NCI-H2171 treated with DMSO at 0.1 percent for 48 hours (cell line): ENCODE measurements around the gene TNS1.

Experiments used
- DNase-seq: peaks from one replicate; lab custom pipeline; 2025; lab: John Stamatoyannopoulos, UW

TNS1 gene

DNA sequence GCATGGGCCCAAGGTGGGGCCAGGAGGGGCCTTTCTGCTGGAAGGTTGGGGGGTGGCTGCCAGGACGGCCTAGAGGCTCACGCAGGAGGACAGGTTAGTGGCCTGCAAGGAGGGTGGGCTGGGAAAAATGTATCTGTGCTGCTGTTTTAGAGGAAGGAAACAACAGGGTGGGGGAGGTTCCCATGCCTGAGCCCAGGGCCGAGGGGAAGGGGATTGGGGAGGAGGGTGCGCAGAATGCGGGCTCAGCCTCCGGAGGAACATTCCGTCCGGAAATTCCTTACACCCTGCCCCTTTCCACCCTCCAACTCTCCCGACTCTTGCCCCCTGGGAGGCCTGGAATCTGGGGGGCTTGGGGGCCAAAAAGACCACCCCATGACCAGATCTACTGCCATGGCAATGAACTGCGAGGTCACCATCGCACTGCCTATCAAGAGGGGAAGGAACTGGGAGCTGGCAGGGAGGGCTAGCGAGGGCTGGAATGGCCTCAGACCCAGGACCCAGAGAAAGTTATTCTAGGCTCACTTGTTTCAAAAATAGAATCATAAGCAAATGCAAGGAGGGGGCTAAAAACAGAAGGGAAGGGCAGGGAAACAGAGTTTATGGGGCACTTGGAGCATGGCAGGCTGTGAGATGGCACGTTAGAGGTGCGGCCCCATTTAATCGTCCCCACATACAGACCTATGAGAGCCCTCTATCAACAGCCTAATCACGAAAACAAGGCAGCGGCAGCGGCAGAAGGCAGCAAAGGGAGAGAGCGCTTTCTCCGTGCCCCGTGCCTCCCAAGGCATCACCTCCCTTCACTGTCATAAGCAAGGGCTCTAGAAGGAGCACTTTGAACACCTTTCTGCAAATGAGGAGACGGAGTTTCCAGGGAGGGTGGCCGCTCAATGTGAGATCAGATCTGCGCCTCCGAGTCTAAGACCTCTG is 90.4 kb downstream of the TNS1 start:
- no peak for DNase-seq

DNA sequence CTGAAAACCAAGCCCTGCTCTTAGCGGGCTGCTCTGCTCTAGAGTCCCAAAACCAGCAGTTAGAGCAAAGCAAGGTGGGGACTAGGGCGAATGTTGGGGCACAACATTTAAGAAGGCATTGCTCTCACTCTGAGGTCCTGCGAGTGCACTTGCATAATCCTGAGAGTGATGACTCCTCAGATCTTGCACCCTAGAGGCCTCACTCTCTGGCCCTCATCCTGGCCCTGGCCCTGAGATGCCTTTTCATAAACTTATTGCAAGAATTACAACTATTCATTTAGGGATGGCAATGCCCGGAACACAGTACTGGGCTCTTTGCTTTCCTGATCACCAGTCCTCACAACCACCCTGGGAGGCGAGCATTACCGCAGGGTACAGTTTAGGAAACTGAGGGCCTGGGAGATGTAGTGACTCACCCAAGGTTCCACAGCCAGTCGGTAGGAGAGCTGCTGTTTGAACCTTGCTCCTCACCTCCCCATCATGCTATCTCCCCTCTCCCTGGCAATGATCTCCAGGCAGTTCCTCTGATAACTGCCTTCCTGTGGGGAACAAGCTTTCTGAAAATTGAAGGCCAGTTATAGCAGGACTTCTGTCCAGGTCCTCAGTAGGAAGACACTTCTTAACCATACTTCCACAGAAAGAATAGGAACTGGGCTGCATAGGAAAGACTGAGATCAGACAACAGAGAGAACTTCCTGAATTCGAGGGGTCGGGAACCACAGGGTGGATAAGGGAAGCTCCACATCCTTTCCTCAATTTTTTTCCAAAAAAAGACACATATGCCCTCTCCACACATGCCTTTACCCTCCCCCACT is 91.3 kb downstream of the TNS1 start:
- DNase-seq: no peak

DNA sequence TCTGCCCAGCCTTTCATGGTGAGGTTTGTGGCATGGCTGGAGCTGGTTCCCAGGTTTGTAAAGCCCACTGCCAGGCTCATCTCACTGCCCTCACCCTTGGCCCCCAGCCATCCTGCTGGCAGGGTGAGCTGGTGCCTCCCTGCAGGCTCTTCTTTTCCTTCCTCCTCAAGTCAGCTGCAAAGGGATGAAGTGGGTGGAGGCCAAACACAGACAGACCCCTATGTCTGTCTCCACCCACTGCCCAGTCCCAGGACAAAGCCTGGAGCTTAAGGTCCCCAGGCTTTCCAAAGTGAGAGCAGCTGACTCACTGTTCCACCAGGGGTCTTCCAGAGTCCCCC is 92.0 kb downstream of the TNS1 start:
- DNase-seq: no peak

DNA sequence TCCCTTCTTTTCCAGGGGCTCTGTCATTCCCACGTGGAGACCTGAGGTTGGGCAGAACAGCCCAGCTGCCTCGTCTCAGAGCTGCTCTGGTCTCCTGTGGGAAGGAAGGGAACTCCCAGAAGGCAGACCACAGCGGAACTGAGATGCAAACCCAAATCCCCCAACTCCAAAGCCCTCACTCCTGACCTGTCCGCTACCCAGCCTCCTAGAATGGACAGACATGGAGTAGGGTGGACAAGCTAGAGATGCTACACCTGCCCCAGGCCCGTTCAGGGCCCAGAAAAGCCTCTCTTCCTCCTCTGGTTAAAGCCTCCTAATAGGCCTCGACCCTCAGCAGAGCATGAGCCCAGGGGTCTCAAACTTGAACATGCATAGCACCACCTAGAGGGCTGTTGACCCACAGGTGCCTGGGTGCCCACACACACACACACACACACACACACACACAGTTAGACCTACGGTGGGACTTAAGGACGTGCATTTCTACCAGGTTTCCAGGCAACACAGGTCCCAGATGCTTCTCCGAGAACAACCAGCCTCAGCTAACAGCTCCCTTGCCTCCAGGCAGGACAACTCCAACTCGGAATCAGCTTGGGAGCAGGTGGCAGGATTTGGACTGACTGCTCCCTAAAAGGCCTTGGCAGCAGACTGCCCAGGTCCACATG is 93.5 kb downstream of the TNS1 start:
- DNase-seq: no peak

DNA sequence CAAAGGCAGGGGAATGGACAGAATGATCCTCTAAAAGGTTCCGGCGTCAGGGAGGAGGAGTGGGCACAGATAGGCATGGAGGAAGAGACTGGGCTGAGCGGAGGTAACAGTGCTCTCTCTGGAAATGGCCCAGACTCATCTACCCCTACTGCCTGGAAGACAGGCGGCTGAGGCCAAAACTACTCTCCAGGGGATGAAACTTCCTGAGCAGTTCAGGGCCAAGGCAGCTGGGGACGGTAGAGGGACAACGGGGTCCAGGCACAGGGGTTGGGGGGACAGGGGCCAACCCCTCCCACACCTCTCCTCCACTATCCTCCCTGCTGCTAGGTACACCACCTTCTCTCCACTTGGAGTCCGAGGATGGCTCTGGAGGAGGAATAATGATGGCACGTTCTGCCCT is 94.3 kb downstream of the TNS1 start:
- no peak for DNase-seq

DNA sequence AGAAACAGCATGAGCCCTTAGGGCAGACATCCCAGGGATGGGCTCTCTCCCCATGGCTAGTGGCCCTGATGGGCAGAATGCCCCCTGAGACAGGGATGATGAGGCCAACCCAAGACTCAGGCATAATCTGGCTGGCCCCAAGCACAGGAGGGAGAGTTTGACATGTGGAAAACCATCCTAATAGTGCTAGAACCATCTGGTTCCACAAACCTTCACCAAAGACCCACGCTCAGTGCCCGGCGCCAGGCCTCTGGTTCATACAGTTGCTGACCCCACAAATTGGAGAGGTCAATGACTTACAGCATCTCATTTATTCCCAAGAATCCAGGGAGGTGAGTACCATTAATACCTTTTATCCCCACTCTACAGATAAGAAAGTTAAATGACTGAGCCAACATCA is 95.5 kb downstream of the TNS1 start:
- no peak for DNase-seq

DNA sequence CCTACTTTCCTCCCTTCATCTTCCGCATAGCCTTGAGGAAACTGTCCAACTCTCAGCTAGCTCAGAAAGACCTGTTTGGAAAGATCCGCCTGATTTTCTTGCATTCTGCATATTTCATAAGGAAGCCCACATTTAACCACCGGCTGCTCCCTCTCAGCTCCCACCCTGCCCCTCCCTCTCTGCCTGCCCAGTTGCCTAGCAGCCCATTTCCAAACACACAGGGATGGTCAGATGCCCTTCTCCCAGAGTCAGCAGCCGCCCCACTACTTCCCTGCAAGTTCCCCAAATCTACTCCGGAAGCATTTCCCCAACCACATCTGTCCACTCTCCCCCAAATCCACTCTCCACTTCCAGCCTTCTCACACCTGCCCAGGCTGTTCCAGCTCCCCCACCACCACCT is 96.0 kb downstream of the TNS1 start:
- no peak for DNase-seq

DNA sequence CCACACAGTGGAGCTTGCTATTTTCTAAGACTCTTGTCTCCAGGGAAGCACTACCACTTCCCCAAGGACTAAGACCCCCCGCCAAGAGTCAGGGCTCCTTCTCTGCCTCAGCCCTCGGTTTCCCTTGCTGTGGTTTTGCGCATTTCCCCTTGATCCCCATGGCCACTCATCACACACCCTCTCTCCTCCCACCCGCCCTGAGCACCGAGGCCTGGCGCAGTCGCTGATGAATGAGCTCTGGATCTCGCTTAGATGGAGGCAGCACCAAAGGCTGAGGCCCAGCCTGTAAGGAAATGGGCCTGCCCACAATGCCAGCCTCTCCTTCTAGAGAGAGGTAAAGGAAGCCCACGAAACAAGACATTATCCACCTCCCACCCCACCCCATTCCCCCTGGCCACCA is 96.9 kb downstream of the TNS1 start:
- DNase-seq: no peak

DNA sequence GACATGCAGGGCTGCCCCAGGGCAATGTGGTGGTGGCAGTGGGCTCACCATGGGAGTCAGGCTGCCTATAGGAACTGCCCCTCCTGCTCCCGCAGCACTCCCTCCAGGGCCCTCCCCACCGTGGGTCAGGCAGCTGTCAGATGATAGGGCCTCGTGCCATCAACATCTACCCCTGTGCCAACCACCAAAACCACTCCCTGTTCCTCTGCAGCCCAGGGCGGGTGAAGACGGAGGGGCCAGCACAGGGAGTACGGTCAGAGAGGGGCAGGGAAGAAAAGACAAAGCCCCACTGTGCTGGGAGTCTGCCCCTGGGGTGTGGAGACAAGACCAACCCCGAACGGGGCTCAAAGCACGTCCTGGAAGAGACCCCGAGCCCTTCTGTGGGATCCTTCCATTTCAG is 97.4 kb downstream of the TNS1 start:
- DNase-seq: no peak

DNA sequence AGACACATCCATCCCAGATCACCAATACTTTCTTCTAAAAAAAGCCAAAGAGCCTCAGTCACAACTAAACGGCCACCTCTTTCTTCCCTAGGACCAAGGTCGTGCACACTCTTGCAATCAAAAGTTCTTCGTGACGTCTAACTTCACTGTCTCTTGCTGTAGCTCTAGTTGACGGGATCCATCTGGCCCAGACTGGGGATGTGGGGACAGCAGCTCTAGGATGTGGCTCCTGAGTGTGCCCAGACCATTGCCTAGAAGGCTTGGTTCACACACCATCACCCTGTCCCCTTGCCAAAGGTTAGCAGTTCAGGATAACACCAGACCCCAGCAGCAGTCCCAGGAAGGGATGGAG is 98.2 kb downstream of the TNS1 start:
- DNase-seq: no peak

DNA sequence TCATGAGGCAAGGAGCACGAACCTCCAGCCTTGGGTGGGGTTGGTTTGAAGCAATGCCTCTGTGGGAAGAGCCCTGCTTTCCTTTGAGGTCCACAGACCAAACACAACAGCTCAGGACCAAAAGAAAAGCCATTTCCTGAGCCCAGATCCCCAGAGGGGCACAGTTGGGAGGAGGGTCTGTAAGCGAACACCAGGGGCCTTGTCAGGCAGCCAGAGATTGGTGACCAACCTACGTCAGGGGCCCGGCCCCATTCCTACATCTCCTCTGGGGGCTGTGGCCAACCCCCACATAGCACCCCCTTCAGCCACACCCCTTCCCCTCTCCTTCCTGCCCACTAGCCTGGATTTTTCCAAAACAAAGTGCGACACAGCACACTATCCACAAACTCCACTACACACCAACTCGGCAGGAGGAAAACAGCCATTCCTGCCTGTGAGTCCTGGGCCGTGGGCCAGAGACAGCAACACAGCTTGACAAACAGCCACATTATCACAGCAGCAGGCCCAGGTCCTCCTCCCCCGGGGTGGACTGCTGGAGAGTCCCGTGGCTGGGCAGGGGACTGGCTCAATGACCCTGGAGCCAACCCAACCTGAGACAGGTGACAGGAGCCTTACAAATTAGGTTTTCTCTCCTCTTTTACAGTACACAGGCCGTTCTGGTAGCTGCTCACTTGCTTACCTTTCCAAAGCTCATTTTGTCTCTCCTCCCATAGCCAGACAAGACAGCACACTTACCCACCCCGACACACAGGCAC is 98.8 kb downstream of the TNS1 start:
- DNase-seq: no peak

DNA sequence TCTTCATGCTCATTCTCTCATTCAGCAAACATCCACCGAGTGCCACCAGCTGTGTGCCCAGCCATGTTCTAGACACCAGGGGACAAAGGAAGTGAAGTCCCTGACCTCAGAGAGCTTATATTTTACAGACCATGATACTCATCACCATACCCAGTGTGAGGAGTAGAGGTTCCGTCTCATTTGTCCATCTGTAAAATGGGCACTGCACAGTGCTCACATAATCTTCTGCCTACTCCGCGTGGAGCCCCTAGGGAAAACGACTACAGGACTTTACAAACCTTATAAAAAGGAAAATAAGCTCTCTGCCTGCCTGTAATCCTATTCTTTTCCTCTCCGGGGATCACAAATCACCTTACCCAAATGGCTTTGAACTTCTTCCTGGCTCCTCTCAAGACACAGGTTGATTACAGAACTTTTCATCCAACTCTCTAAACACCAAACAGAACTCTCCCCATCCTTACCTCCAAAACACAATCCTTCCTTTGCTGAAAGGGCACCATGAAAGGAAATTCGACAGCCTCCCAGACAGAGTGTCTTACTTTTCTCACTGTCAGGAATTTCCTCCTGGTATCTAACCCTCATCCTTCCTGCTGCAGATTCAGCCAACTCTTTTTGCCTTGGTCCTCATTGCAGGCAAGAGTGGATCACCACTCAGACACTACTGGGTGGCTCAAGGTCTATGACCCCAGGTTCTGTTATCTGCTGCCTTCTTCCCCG is 99.5 kb downstream of the TNS1 start:
- DNase-seq: no peak

DNA sequence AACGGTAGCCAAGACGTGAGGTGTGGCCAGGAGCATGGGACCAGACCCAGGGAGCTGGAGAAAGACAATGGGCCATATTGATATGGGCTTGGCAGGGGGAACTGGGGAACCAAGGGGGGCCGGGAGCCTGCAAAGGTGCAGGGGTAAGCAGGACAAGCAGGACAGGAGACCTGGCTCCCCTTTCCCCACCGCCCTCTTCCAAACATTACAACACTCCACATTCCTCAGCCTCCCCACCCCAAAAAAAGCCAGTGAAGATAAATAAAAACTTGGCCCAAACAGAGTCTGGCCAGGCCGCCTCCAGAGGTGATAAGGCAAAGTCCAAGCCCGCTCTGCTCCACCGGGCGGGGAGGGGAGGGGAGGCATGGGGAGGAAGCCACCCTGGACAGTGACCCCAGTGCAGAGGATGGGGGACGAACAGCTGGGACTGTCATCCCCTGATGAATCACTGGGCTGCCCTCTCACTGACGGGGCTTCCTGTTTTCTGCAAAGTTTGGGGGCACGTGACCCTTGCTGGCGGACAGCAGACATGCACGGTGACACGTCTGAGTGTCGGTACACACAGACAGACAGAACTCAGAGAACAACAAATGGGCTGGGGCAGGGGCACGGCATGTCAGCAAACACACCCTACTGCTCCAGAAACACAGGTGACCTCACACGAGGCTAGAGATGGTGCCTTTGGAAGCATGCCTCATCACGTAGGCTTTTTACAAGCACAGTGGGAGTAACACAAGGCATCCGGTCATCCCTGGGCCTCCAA is 100.2 kb downstream of the TNS1 start:
- DNase-seq: no peak

DNA sequence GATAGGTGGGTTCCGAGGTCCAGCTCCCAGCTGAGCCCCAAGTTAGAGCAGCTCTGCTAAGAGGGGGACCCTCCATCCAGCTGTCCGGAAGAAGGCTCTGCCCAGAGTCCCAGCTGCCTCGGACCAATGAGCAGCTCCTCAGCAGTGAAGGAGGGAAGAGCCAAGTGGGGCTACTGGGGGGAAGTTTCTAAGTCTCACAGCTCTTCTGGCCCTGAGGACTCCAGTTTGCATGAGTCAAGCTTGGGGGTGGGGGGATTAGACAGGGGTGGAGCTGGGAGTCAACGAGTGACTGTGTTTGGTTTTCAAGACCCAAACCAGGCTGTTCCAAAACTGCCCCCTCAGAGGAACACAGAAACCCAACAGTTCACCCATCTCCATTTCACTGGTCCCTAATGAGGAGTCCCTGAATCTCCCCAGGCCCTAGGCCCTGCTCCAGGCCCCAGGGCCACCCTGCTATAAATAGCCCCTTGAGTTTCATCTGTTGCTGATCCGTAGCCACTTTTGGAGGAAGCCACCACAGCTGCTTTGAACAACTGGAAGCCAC is 100.9 kb downstream of the TNS1 start:
- no peak for DNase-seq

DNA sequence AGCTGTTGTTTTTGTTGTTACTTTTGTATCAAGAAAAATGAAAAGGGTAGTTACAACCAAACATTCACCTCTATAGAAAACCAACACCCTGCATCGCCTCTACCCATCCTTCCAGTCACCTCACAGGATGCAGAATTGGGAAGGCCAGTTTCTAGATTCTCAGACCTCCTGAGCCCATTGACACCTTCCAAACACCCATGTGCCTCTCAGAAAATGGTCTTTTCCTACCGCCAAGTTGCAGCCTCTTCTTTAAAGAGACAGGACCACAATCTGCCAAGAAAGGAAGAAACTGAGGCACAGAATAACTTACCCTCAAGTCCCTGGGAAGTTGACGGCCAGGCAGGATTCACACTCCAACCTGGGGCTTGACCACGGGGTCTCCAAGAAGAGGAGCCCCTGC is 101.4 kb downstream of the TNS1 start:
- DNase-seq: no peak

DNA sequence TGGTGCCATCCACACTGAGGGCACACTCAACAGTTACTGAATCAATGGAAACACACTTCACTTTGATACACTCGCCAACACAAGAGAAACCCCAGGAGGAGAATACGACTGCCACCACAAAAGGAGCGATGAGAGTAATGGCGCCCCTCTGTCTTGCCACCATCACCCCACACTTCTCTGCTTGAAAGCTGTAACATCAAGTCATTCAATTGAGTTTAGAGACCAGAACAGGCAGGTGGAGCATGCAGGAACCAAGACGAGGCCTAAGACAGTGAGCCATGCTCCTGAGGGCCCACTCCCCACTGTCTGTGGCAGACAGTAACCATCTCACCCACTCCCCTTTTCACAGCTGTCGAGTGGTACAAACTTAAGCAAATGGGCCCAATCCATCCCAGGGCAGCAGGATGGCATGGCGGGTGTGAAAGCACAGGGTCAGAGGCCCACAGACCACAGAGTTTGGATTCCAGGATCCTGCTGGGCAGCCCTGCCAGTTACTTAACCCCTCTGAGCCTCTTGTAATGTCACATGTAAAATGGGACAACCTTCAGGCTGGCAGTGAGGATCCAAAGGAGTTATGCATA is 101.9 kb downstream of the TNS1 start:
- no peak for DNase-seq

DNA sequence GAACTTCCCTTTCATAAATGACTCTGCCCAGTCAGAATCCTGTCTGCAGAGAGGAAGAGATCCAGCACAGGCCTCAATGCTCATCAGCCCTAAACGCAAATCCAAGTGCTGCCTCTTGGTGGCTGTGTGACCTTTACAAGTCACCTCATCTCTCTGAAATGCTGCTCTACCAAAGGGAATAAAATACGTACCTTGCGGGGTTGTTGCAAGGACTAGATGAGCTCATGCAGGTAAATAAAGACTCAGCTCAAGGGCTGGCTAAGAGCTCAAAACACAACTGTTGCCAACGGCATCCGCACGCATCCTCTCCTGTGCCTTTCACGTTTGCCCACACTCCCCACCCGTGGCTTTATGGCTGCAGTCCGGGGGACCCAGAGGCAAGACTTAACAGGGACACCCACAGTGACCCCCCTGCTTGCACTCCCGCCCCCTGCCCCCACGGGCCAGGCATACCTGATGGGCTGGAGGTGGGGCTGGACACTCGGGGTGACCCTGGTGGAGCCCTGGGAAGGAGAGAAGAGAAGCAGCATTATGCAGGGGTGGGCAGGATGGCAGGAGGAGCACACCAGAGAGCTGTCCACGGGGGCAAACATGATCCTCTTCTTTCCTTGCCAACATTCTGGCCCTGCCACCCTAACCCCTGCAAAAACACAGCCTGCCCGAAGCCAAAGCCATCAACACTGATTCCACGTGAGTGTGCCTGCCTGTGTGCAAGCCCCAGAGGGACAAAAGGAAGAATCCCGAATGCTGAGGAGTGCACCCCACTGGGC is 102.6 kb downstream of the TNS1 start:
- no peak for DNase-seq

DNA sequence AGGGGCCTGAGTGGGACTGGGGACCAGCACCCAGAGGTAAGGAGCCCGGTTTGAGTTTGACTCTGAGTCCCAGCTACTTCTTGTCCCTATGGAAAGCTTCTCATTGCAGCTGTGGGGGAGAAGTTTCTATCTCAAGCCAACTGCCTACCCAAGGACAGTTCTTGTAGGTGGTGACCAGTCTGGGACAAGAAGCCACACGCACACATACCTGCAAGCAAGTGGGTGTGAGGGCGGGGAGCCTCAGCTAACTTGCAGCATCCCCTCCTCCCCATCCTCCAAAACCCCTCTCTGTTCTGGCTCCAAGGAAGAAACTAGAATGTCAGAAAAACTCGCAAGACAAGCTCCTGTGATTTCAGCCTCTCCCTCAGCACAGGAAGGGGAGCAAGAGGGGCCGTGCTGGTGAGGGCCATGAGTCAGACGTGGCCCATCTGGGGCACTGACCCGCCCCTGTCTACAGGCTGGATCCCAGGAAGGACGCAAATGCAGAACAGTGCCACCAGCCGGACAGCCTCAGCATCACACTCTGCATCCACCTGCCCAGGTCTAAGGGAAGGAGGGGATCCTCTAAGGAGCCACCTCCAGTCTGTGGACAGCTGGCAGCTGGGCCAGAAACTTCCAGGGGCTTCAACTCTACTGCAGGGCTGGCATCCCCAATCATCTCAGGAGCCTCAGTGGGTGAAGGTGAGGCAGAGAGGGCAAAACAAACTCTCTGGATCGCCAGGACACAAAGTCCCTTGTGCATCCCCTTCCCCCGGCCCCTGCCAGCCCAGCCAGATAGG is 103.4 kb downstream of the TNS1 start:
- DNase-seq: no peak
